Esophagus (tissue), 2 donors: ENCODE results near the gene TMPRSS12. TPM values are rescaled to one million over a fixed set of nuclear protein-coding genes. Genes with fewer than 3 reads are reported as not detected.
"Not testable (repeated sequence)": the region's sequence is repeated elsewhere in the genome, so short reads cannot be mapped to it uniquely, and the experiment has no call there.

Experiments
- H3K27ac ChIP-seq, 2 donors: one replicate each; pipeline ENCODE4 v1.5.1; 2013; ENCODE audit warnings: low read depth in 2 of 2, mild to moderate bottlenecking in 2 of 2, inconsistent platforms in 1 of 2, low read length in 1 of 2, moderate library complexity in 1 of 2
- H3K27me3 ChIP-seq, 2 donors: one replicate each; pipeline ENCODE4 v1.6.1; 2013; ENCODE audit warnings: low read length in 2 of 2, control low read depth in 1 of 2, mild to moderate bottlenecking in 1 of 2; ENCODE audit not compliant: insufficient read depth in 2 of 2, control insufficient read depth in 1 of 2
- H3K36me3 ChIP-seq, 2 donors: one replicate each; pipeline ENCODE4 v1.6.1; 2013; ENCODE audit warnings: low read length in 1 of 2; ENCODE audit not compliant: control insufficient read depth in 2 of 2, insufficient read depth in 2 of 2
- H3K4me1 ChIP-seq, 2 donors: one replicate each; pipeline ENCODE4 v1.6.1; 2013; ENCODE audit warnings: low read length in 1 of 2; ENCODE audit not compliant: control insufficient read depth in 2 of 2, insufficient read depth in 2 of 2
- H3K4me3 ChIP-seq, 2 donors: one replicate each; pipeline ENCODE4 v1.5.1; 2013; ENCODE audit warnings: low read length in 2 of 2, mild to moderate bottlenecking in 2 of 2, low read depth in 1 of 2, moderate library complexity in 1 of 2
- H3K9me3 ChIP-seq, 2 donors: one replicate each; pipeline ENCODE4 v1.6.1; 2013; ENCODE audit warnings: mild to moderate bottlenecking in 2 of 2, low read depth in 1 of 2, low read length in 1 of 2, moderate library complexity in 1 of 2; ENCODE audit not compliant: control insufficient read depth in 2 of 2, insufficient read depth in 1 of 2
- WGBS, 2 donors: extraction: QIAGEN DNeasy Blood & Tissue Kit; methylation state at CpG; one replicate each; pipeline ENCODE4 v1.1.7; 2013; 5-methylcytosine and 5-hydroxymethylcytosine counted together
- polyA plus RNA-seq, 2 donors: library from polyadenylated mRNA; stranded (reverse); fragments of 200-250 nt; gene quantifications; one replicate each; pipeline ENCODE4 v1.2.3, GENCODE V29; 2013
- donor health status: healthy with polysubstance abuse.
- donor health status: Bipolar disorder and iron deficiency.

TMPRSS12 gene
- polyA plus RNA-seq, 2 donors = 0.04 TPM; not detected in 1

GRCh38 chr12:50848963-50849362, 6.2 kb downstream of the TMPRSS12 start:
- WGBS, 2 donors = 87 to 91% methylated on average over 2 of the region's 2 CpGs
- no peaks in the 10 kb centered on the region for H3K4me1 ChIP-seq
- no peaks in the 10 kb centered on the region for H3K9me3 ChIP-seq
- no peaks in the 10 kb centered on the region for H3K27me3 ChIP-seq
- H3K27ac ChIP-seq = no peak overlapping the region
- no peak overlapping the region for H3K4me3 ChIP-seq
- no peaks in the 10 kb centered on the region for H3K36me3 ChIP-seq

DNA sequence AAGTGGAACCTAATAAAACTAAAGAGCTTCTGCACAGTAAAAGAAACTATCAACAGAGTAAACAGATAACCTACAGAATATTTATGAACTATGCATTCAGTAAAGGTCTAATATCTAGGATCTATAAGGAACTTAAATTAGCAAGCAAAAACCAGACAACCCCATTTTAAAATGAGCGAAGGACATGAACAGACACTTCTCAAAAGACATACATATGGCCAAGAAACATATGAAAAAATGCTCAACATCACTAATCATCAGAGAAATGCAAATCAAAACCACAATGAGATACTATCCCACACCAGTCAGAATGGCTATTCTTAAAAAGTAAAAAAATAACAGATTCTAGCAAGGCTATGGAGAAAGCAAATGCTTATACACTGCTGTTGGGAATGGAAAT, 12.5 kb downstream of the TMPRSS12 start:
- not testable (repeated sequence) for H3K36me3 ChIP-seq, H3K4me1 ChIP-seq, H3K27ac ChIP-seq, H3K4me3 ChIP-seq, H3K27me3 ChIP-seq, H3K9me3 ChIP-seq
- WGBS, 2 donors = 100% methylated on average over 1 of the region's 1 CpG

- H3K4me3 ChIP-seq = not testable (repeated sequence)
- 85 to 92% methylated on average over 2 of the region's 2 CpGs for WGBS, 2 donors
Measured at GRCh38 chr12:50855679-50856078, 13.0 kb downstream of the TMPRSS12 start.

GRCh38 chr12:50859621-50860310, 17.0 kb downstream of the TMPRSS12 start:
- Histone ChIP-seq H3K4me1 (no peaks in the 10 kb centered on the region), H3K27me3 (no peaks in the 10 kb centered on the region), H3K27ac (no peak overlapping the region), H3K9me3 (no peaks in the 10 kb centered on the region), H3K4me3 (no peak overlapping the region), H3K36me3 (no peaks in the 10 kb centered on the region)
- WGBS, 2 donors = 75 to 77% methylated on average over 4 of the region's 4 CpGs

More at GRCh38 chr12:50855679-50856078, 13.0 kb downstream of the TMPRSS12 start:
- H3K9me3 ChIP-seq, H3K27ac ChIP-seq, H3K36me3 ChIP-seq, H3K27me3 ChIP-seq, H3K4me1 ChIP-seq: not testable (repeated sequence)

DNA sequence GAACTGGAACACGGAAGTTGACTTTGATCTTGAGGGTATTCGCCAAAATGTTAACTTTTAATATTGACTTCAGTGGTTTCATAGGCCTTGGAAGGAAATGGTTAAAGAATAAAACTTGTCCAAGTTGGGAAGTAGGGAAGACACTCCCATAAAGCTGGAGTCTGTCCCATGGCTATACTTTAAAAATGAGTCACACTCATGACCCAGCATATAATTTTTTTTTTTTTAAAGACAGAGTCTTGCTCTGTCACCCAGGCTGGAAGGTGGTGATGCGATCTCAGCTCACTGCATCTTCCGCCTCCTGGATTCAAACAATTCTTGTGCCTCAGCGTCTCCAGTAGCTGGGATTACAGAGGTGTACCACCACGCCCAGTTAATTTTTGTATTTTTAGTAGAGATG, 19.6 kb downstream of the TMPRSS12 start:
- no peaks in the 10 kb centered on the region for H3K4me1 ChIP-seq
- H3K27me3 ChIP-seq = no peaks in the 10 kb centered on the region
- no peaks in the 10 kb centered on the region for H3K36me3 ChIP-seq
- no peaks in the 10 kb centered on the region for H3K9me3 ChIP-seq
- 68 to 87% methylated on average over 6 of the region's 6 CpGs for WGBS, 2 donors
- no peak overlapping the region for H3K27ac ChIP-seq
- H3K4me3 ChIP-seq = no peak overlapping the region

GRCh38 chr12:50865266-50865665, 22.5 kb downstream of the TMPRSS12 start:
- 87 to 89% methylated on average over 3 of the region's 3 CpGs for WGBS, 2 donors
- H3K4me3 ChIP-seq = no peak overlapping the region

DNA sequence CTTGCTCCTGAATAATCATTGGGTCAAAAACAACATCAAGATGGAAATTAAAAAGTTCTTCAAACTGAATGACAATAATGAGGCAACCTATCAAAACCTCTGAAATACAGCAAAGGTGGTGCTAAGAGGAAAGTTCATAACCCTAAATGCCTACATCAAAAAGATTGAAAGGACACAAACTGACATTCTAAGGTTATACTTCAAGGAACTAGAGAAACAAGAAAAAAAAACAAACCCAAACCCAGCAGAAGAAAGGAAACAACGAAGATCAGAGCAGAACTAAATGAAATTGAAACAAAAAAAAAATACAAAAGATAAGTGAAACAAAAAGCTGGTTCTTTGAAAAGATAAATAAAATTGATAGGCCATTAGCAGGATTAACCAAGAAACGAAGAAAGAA, 26.2 kb downstream of the TMPRSS12 start:
- WGBS, 2 donors = 29 to 47% methylated on average over 2 of the region's 2 CpGs
- not testable (repeated sequence) for H3K4me1 ChIP-seq, H3K4me3 ChIP-seq, H3K27me3 ChIP-seq, H3K9me3 ChIP-seq, H3K27ac ChIP-seq, H3K36me3 ChIP-seq

More at GRCh38 chr12:50865266-50865665, 22.5 kb downstream of the TMPRSS12 start:
- H3K9me3 ChIP-seq = no peaks in the 10 kb centered on the region
- H3K27me3 ChIP-seq = no peaks in the 10 kb centered on the region
- no peaks in the 10 kb centered on the region for H3K4me1 ChIP-seq
- no peak overlapping the region for H3K27ac ChIP-seq
- H3K36me3 ChIP-seq = no peaks in the 10 kb centered on the region

- H3K27me3 ChIP-seq = no peaks in the 10 kb centered on the region
- peaks cover 0 to 4% of the 10 kb centered on the region in 2 donors for H3K9me3 ChIP-seq
- no peak overlapping the region for H3K27ac ChIP-seq
- H3K36me3 ChIP-seq = no peaks in the 10 kb centered on the region
- no peak overlapping the region for H3K4me3 ChIP-seq
- 95 to 96% methylated on average over 3 of the region's 3 CpGs for WGBS, 2 donors
- no peaks in the 10 kb centered on the region for H3K4me1 ChIP-seq
Measured at GRCh38 chr12:50882563-50882962, 39.8 kb downstream of the TMPRSS12 start.

GRCh38 chr12:50887191-50887590, 44.5 kb downstream of the TMPRSS12 start:
- 86 to 91% methylated on average over 3 of the region's 3 CpGs for WGBS, 2 donors
- no peak overlapping the region for H3K4me3 ChIP-seq
- H3K27ac ChIP-seq = no peak overlapping the region
- H3K36me3 ChIP-seq = no peaks in the 10 kb centered on the region
- peaks cover 0 to 4% of the 10 kb centered on the region in 2 donors for H3K9me3 ChIP-seq
- H3K4me1 ChIP-seq = no peaks in the 10 kb centered on the region
- H3K27me3 ChIP-seq = no peaks in the 10 kb centered on the region

GRCh38 chr12:50888666-50889065, 45.9 kb downstream of the TMPRSS12 start:
- Histone ChIP-seq H3K27ac (no peak overlapping the region), H3K9me3 (no peaks in the 10 kb centered on the region), H3K27me3 (no peaks in the 10 kb centered on the region), H3K4me1 (no peaks in the 10 kb centered on the region), H3K4me3 (no peak overlapping the region), H3K36me3 (no peaks in the 10 kb centered on the region)
- WGBS, 2 donors = 87 to 88% methylated on average over 2 of the region's 2 CpGs
